RCC 7860 (cell line): ENCODE results near the gene SPRTN.
A peak's percentile ranks its signal among the peaks of the same experiment; 100 is the strongest.

ENCODE experiments used
- DNase-seq: peaks from one replicate; pipeline ENCODE4 v3.0.0-alpha.2; 2015; ENCODE audit warnings: low spot score
- FAIRE-seq: peaks from 2 replicates; lab custom pipeline; 2012; peaks lifted over from hg19 to GRCh38; lab: Jason Lieb, UNC

Gene SPRTN

GRCh38 chr1:231376101-231376500, 38.0 kb downstream of the SPRTN start:
- peak; percentile 25 for DNase-seq
- peak; percentile 60 for FAIRE-seq

GRCh38 chr1:231376875-231377549, 38.9 kb downstream of the SPRTN start:
- DNase-seq (peak; percentile 36), FAIRE-seq (peak; percentile 89)

GRCh38 chr1:231381729-231382128, 43.6 kb downstream of the SPRTN start:
- no peak for FAIRE-seq

GRCh38 chr1:231382426-231382825, 44.3 kb downstream of the SPRTN start:
- FAIRE-seq: no peak
- no peak for DNase-seq

More at GRCh38 chr1:231381729-231382128, 43.6 kb downstream of the SPRTN start:
- DNase-seq: no peak

- DNase-seq (no peak), FAIRE-seq (no peak)
These were observed 45.2 kb downstream of the SPRTN start for GRCh38 chr1:231383159-231383860.

- DNase-seq (no peak), FAIRE-seq (no peak)
These were observed 46.8 kb downstream of the SPRTN start for GRCh38 chr1:231384696-231385415.

- DNase-seq (no peak), FAIRE-seq (no peak)
These were observed 47.3 kb downstream of the SPRTN start for GRCh38 chr1:231385416-231385748.

- peak; percentile 17 for FAIRE-seq
These were observed 48.4 kb downstream of the SPRTN start for GRCh38 chr1:231386466-231386865.

GRCh38 chr1:231387770-231388669, 49.9 kb downstream of the SPRTN start:
- FAIRE-seq: peak; percentile 30
- peak; percentile 27 for DNase-seq

More at GRCh38 chr1:231386466-231386865, 48.4 kb downstream of the SPRTN start:
- DNase-seq: no peak

- DNase-seq (peak; percentile 31), FAIRE-seq (peak; percentile 76)
These were observed 52.0 kb downstream of the SPRTN start for GRCh38 chr1:231390071-231390470.

GRCh38 chr1:231392389-231393131, 54.5 kb downstream of the SPRTN start:
- FAIRE-seq: no peak
- DNase-seq: no peak

- FAIRE-seq: peak; percentile 95
- DNase-seq: peak; percentile 64
These were observed 55.6 kb downstream of the SPRTN start for GRCh38 chr1:231393668-231394067.

GRCh38 chr1:231395076-231395997, 57.2 kb downstream of the SPRTN start:
- DNase-seq: peak; percentile 93
- peak; percentile 93 for FAIRE-seq

GRCh38 chr1:231395998-231396390, 57.9 kb downstream of the SPRTN start:
- peak; percentile 57 for DNase-seq
- no peak for FAIRE-seq

- no peak for FAIRE-seq
- no peak for DNase-seq
These were observed 58.5 kb downstream of the SPRTN start for GRCh38 chr1:231396643-231397042.

- FAIRE-seq (no peak), DNase-seq (no peak)
These were observed 60.0 kb downstream of the SPRTN start for GRCh38 chr1:231397886-231398671.

- no peak for FAIRE-seq
- no peak for DNase-seq
These were observed 63.4 kb downstream of the SPRTN start for GRCh38 chr1:231401478-231401877.

GRCh38 chr1:231404318-231404717, 66.2 kb downstream of the SPRTN start:
- DNase-seq (no peak), FAIRE-seq (no peak)
